WTC11 (cell line): Measurements from ENCODE around the gene TSPAN17. TPM values are rescaled to one million over a fixed set of nuclear protein-coding genes. Genes with fewer than 3 reads are reported as not detected.
A peak's percentile ranks its signal among the peaks of the same experiment; 100 is the strongest.

Experiments
- ATAC-seq: fragments of 200-7000 bp; cut with Tn5 transposase; 2 replicates; pipeline ENCODE4 v1.10.0; 2021; ENCODE audit warnings: mild to moderate bottlenecking, moderate library complexity
- CTCF ChIA-PET: fragments of 300-600 bp; sonication (Branson Sonifier 250); formaldehyde crosslinking; loops from one replicate; lab custom pipeline; 2021; ENCODE audit warnings: antibody characterized with exemption; lab: Charles Lee
- POLR2A ChIA-PET: fragments of 350-600 bp; sonication (Branson Sonifier 250); formaldehyde crosslinking; loops from one replicate; lab custom pipeline; 2021; ENCODE audit warnings: antibody characterized with exemption; lab: Charles Lee
- DNase-seq: peaks from one replicate; pipeline ENCODE4 v3.0.0; 2021; ENCODE audit warnings: low spot score
- H3K27ac Mint-ChIP-seq: 2 replicates; pipeline ENCODE4 v1.8.0; 2021; ENCODE audit warnings: mixed read lengths
- H3K27me3 Mint-ChIP-seq: 2 replicates; pipeline ENCODE4 v1.8.0; 2021; ENCODE audit warnings: low read depth, mild to moderate bottlenecking, moderate library complexity, mixed read lengths
- H3K36me3 Mint-ChIP-seq: 2 replicates; pipeline ENCODE4 v1.8.0; 2021; ENCODE audit warnings: mixed read lengths
- H3K4me1 Mint-ChIP-seq: 2 replicates; pipeline ENCODE4 v1.8.0; 2022; ENCODE audit warnings: mixed read lengths
- H3K4me3 Mint-ChIP-seq: 2 replicates; pipeline ENCODE4 v1.8.0; 2021; ENCODE audit warnings: mild to moderate bottlenecking, moderate library complexity, mixed read lengths
- H3K9me3 Mint-ChIP-seq: 2 replicates; pipeline ENCODE4 v1.8.0; 2021; ENCODE audit warnings: mixed read lengths
- ELF4 ChIP-seq: sonication (generic); formaldehyde crosslinking; IDR thresholded peaks from 2 replicates; pipeline ENCODE4 v1.8.1; 2022; ENCODE audit warnings: low read depth, mild to moderate bottlenecking, moderate library complexity, missing genetic modification reagents
- ETV6 ChIP-seq: sonication (generic); formaldehyde crosslinking; IDR thresholded peaks from 2 replicates; pipeline ENCODE4 v1.8.1; 2022; ENCODE audit warnings: mild to moderate bottlenecking, missing genetic modification reagents
- FOXP1 ChIP-seq: sonication (generic); formaldehyde crosslinking; IDR thresholded peaks from 2 replicates; pipeline ENCODE4 v1.8.0; 2022; ENCODE audit warnings: missing genetic modification reagents, mild to moderate bottlenecking, moderate library complexity, borderline replicate concordance
- GABPB1 ChIP-seq: sonication (generic); formaldehyde crosslinking; IDR thresholded peaks from 2 replicates; pipeline ENCODE4 v1.8.1; 2023; ENCODE audit warnings: mild to moderate bottlenecking, missing genetic modification reagents
- HMGA2 ChIP-seq: fragments of 250-450 bp; sonication (Bioruptor Pico); IDR thresholded peaks from 2 replicates; pipeline ENCODE4 v1.4.0; 2021; ENCODE audit warnings: mild to moderate bottlenecking, moderate library complexity
- JAZF1 ChIP-seq: fragments of 250-450 bp; sonication (Bioruptor Pico); IDR thresholded peaks from 2 replicates; pipeline ENCODE4 v1.9.0; 2021; ENCODE audit warnings: moderate library complexity, mild to moderate bottlenecking, inconsistent platforms
- KAT7 ChIP-seq: sonication (generic); formaldehyde crosslinking; IDR thresholded peaks from 2 replicates; pipeline ENCODE4 v1.8.1; 2023; ENCODE audit warnings: missing genetic modification reagents, mild to moderate bottlenecking, borderline replicate concordance
- NFATC4 ChIP-seq: fragments of 250-450 bp; sonication (Bioruptor Pico); IDR thresholded peaks from 2 replicates; pipeline ENCODE4 v1.9.0; 2021; ENCODE audit warnings: mild to moderate bottlenecking
- NR3C1 ChIP-seq: sonication (generic); formaldehyde crosslinking; conservative IDR thresholded peaks from 2 replicates; pipeline ENCODE4 v1.8.1; 2023; ENCODE audit warnings: low read depth, mild to moderate bottlenecking, missing genetic modification reagents
- OVOL2 ChIP-seq: fragments of 250-450 bp; sonication (Bioruptor Pico); IDR thresholded peaks from 2 replicates; pipeline ENCODE4 v1.9.0; 2021; ENCODE audit warnings: mild to moderate bottlenecking, borderline replicate concordance
- PRRX2 ChIP-seq: fragments of 250-450 bp; sonication (Bioruptor Pico); IDR thresholded peaks from 2 replicates; pipeline ENCODE4 v1.8.0; 2021; ENCODE audit warnings: mild to moderate bottlenecking
- SOX15 ChIP-seq: fragments of 250-450 bp; sonication (Bioruptor Pico); IDR thresholded peaks from 2 replicates; pipeline ENCODE4 v1.9.0; 2021; ENCODE audit warnings: mild to moderate bottlenecking
- ZNF121 ChIP-seq: sonication (generic); formaldehyde crosslinking; IDR thresholded peaks from 2 replicates; pipeline ENCODE4 v1.8.0; 2023; ENCODE audit warnings: missing genetic modification reagents
- ZNF263 ChIP-seq: sonication (generic); formaldehyde crosslinking; IDR thresholded peaks from 2 replicates; pipeline ENCODE4 v1.8.1; 2022; ENCODE audit warnings: low read depth, mild to moderate bottlenecking, moderate library complexity, missing genetic modification reagents
- total RNA-seq: library from RNA; stranded (reverse); gene quantifications from 3 replicates; pipeline ENCODE4 v1.2.3, GENCODE V29; 2021
- TF ChIP-seq, protein P1 (sequence below): fragments of 200-600 bp; IDR thresholded peaks from 2 replicates; pipeline ENCODE4 v1.8.0; 2022; ENCODE audit warnings: antibody characterized with exemption
- TF ChIP-seq, protein P2 (sequence below): fragments of 250-450 bp; sonication (Bioruptor Pico); IDR thresholded peaks from 2 replicates; pipeline ENCODE4 v1.8.0; 2021; ENCODE audit warnings: mild to moderate bottlenecking
- TF ChIP-seq, protein P3 (sequence below): sonication (generic); formaldehyde crosslinking; IDR thresholded peaks from 2 replicates; pipeline ENCODE4 v1.8.0; 2022; ENCODE audit warnings: missing genetic modification reagents
- TF ChIP-seq, protein P4 (sequence below): sonication (generic); formaldehyde crosslinking; IDR thresholded peaks from 2 replicates; pipeline ENCODE4 v1.8.1; 2023; ENCODE audit warnings: mild to moderate bottlenecking, moderate library complexity, missing genetic modification reagents
- TF ChIP-seq, protein P5 (sequence below): sonication (generic); formaldehyde crosslinking; IDR thresholded peaks from 2 replicates; pipeline ENCODE4 v1.8.1; 2023; ENCODE audit warnings: mild to moderate bottlenecking, missing genetic modification reagents, moderate library complexity
- TF ChIP-seq, protein P6 (sequence below): sonication (generic); formaldehyde crosslinking; IDR thresholded peaks from 2 replicates; pipeline ENCODE4 v1.8.0; 2023; ENCODE audit warnings: mild to moderate bottlenecking, missing genetic modification reagents

Gene TSPAN17
- total RNA-seq, 1 experiment from 2014 or later: 47.8 TPM

DNA sequence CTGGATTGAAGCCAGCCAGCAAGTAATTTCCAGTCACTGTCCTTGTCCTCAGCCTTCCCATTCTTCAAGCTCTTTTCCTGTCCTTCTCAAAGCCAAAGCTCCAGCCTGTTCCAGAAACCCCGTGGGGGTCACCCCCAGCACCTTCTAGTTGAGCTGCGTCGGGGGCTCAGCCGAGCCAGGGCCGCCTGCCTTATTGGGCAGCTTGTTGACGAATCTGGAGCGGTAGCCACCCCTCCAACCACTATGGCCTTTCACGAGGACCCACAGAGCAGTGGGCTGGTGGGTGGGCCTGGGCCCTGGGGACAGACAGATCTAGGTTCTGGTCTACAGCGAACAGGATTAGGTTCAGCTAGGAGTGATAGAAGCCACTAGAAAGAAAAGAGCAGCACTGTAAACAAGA is 47.3 kb downstream of the TSPAN17 start (continued):
- TF ChIP-seq, protein P1, sequence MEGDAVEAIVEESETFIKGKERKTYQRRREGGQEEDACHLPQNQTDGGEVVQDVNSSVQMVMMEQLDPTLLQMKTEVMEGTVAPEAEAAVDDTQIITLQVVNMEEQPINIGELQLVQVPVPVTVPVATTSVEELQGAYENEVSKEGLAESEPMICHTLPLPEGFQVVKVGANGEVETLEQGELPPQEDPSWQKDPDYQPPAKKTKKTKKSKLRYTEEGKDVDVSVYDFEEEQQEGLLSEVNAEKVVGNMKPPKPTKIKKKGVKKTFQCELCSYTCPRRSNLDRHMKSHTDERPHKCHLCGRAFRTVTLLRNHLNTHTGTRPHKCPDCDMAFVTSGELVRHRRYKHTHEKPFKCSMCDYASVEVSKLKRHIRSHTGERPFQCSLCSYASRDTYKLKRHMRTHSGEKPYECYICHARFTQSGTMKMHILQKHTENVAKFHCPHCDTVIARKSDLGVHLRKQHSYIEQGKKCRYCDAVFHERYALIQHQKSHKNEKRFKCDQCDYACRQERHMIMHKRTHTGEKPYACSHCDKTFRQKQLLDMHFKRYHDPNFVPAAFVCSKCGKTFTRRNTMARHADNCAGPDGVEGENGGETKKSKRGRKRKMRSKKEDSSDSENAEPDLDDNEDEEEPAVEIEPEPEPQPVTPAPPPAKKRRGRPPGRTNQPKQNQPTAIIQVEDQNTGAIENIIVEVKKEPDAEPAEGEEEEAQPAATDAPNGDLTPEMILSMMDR: no peak
- TF ChIP-seq KAT7 (no peak), OVOL2 (CRISPR knock-in tag) (no peak), NR3C1 (CRISPR knock-in tag) (no peak), FOXP1 (CRISPR knock-in tag) (no peak), ELF4 (CRISPR knock-in tag) (no peak)
- TF ChIP-seq, protein P2, sequence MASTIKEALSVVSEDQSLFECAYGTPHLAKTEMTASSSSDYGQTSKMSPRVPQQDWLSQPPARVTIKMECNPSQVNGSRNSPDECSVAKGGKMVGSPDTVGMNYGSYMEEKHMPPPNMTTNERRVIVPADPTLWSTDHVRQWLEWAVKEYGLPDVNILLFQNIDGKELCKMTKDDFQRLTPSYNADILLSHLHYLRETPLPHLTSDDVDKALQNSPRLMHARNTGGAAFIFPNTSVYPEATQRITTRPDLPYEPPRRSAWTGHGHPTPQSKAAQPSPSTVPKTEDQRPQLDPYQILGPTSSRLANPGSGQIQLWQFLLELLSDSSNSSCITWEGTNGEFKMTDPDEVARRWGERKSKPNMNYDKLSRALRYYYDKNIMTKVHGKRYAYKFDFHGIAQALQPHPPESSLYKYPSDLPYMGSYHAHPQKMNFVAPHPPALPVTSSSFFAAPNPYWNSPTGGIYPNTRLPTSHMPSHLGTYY (CRISPR knock-in tag): no peak
- TF ChIP-seq, all 79 proteins: peak for 0

DNA sequence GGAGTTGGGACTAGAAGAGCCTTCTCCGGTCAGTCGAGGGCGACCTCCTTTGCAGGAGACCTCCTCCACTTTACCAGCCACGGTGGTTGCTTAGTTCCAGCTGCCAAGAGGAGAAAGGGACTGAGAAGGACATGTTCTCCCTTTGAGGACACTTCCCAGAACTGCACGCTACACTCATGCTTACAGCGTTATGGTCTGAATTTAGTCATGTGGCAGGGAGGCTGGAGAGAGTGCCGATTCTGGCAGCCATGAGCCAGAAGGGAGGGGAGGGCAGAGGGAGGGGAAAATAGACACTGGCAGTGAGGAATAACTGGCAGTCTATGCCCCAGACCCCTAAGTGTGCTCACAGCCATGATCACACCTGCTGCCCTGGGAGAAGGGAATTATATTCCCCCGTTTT is 47.8 kb downstream of the TSPAN17 start:
- Mint-ChIP-seq H3K27ac (no peak overlapping the region), H3K9me3 (no peaks in the 10 kb centered on the region), H3K4me3 (no peak overlapping the region), H3K36me3 (no peaks in the 10 kb centered on the region), H3K4me1 (peaks cover 77% of the 10 kb centered on the region), H3K27me3 (peaks cover 7% of the 10 kb centered on the region)
- CTCF ChIA-PET: interaction anchor here (1.3 to 14.2 kb wide), 3 partner anchors 19 to 36 kb away, joined by 3 to 233 read pairs (median 8); no protein-coding TSS in a partner anchor
- ATAC-seq: no peak
- DNase-seq: no peak
- POLR2A ChIA-PET: no interaction called here
- TF ChIP-seq PRRX2 (CRISPR knock-in tag): no peak
- no peak for TF ChIP-seq HMGA2 (CRISPR knock-in tag)
- TF ChIP-seq, protein P3, sequence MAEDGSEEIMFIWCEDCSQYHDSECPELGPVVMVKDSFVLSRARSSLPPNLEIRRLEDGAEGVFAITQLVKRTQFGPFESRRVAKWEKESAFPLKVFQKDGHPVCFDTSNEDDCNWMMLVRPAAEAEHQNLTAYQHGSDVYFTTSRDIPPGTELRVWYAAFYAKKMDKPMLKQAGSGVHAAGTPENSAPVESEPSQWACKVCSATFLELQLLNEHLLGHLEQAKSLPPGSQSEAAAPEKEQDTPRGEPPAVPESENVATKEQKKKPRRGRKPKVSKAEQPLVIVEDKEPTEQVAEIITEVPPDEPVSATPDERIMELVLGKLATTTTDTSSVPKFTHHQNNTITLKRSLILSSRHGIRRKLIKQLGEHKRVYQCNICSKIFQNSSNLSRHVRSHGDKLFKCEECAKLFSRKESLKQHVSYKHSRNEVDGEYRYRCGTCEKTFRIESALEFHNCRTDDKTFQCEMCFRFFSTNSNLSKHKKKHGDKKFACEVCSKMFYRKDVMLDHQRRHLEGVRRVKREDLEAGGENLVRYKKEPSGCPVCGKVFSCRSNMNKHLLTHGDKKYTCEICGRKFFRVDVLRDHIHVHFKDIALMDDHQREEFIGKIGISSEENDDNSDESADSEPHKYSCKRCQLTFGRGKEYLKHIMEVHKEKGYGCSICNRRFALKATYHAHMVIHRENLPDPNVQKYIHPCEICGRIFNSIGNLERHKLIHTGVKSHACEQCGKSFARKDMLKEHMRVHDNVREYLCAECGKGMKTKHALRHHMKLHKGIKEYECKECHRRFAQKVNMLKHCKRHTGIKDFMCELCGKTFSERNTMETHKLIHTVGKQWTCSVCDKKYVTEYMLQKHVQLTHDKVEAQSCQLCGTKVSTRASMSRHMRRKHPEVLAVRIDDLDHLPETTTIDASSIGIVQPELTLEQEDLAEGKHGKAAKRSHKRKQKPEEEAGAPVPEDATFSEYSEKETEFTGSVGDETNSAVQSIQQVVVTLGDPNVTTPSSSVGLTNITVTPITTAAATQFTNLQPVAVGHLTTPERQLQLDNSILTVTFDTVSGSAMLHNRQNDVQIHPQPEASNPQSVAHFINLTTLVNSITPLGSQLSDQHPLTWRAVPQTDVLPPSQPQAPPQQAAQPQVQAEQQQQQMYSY: no peak
- TF ChIP-seq SOX15: no peak
- TF ChIP-seq NFATC4 (CRISPR knock-in tag): no peak
- TF ChIP-seq GABPB1 (CRISPR knock-in tag): no peak
- no peak for TF ChIP-seq ZNF263 (CRISPR knock-in tag)
- no peak for TF ChIP-seq JAZF1 (CRISPR knock-in tag)

DNA sequence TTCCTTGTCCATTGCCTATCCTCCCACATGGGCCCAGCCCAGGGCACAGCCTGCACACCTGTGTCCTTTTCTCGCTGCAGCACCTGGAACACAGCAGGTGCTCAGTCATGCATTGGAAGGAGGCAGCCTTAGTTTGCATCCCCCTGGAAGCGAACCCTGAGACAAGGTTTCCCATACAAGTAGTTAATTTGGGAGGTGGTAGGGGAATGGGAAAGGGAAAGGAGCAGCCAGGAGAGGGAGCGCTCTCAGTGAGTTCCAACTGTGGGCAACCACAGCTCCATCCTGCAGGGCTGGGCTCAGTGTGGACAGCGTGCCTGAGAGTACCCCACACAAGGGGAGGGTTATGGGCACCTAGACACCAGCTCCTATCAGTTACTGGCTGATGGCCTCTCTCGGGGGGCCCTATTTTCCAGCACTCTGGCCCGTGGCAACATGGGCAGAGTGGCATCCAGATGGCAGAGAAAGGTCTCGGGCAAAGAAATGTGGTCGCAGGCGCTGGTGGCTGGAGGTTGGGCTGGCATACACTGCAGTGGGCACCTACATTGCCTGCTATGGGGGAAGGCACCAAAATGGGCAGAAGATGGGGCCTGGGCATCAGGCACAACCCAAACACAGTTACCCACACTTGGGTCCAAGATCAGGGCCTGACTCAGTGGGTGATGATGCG is 50.1 kb downstream of the TSPAN17 start:
- peak overlapping the region; percentile 87 for H3K27ac Mint-ChIP-seq
- POLR2A ChIA-PET: interaction anchor here (0.6 to 1.7 kb wide), 3 partner anchors 10 to 275 kb away, joined by 4 to 5 read pairs (median 5); no protein-coding TSS in a partner anchor
- H3K4me1 Mint-ChIP-seq: peaks cover 77% of the 10 kb centered on the region
- no peaks in the 10 kb centered on the region for H3K36me3 Mint-ChIP-seq
- no peak for DNase-seq
- H3K27me3 Mint-ChIP-seq: peaks cover 7% of the 10 kb centered on the region
- H3K9me3 Mint-ChIP-seq: no peaks in the 10 kb centered on the region
- ATAC-seq: peak; percentile 29
- TF ChIP-seq, protein P4, sequence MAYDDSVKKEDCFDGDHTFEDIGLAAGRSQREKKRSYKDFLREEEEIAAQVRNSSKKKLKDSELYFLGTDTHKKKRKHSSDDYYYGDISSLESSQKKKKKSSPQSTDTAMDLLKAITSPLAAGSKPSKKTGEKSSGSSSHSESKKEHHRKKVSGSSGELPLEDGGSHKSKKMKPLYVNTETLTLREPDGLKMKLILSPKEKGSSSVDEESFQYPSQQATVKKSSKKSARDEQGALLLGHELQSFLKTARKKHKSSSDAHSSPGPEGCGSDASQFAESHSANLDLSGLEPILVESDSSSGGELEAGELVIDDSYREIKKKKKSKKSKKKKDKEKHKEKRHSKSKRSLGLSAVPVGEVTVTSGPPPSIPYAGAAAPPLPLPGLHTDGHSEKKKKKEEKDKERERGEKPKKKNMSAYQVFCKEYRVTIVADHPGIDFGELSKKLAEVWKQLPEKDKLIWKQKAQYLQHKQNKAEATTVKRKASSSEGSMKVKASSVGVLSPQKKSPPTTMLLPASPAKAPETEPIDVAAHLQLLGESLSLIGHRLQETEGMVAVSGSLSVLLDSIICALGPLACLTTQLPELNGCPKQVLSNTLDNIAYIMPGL: no peak
- TF ChIP-seq ETV6 (CRISPR knock-in tag) (peak; percentile 1; the same call in 1 of the 2 replicates), ZNF121 (CRISPR knock-in tag) (peak; percentile 74)
- TF ChIP-seq, protein P5, sequence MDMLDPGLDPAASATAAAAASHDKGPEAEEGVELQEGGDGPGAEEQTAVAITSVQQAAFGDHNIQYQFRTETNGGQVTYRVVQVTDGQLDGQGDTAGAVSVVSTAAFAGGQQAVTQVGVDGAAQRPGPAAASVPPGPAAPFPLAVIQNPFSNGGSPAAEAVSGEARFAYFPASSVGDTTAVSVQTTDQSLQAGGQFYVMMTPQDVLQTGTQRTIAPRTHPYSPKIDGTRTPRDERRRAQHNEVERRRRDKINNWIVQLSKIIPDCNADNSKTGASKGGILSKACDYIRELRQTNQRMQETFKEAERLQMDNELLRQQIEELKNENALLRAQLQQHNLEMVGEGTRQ: 0 out of 2 replicates have a peak, but pooled peaks have one; percentile 7
- TF ChIP-seq, protein P6, sequence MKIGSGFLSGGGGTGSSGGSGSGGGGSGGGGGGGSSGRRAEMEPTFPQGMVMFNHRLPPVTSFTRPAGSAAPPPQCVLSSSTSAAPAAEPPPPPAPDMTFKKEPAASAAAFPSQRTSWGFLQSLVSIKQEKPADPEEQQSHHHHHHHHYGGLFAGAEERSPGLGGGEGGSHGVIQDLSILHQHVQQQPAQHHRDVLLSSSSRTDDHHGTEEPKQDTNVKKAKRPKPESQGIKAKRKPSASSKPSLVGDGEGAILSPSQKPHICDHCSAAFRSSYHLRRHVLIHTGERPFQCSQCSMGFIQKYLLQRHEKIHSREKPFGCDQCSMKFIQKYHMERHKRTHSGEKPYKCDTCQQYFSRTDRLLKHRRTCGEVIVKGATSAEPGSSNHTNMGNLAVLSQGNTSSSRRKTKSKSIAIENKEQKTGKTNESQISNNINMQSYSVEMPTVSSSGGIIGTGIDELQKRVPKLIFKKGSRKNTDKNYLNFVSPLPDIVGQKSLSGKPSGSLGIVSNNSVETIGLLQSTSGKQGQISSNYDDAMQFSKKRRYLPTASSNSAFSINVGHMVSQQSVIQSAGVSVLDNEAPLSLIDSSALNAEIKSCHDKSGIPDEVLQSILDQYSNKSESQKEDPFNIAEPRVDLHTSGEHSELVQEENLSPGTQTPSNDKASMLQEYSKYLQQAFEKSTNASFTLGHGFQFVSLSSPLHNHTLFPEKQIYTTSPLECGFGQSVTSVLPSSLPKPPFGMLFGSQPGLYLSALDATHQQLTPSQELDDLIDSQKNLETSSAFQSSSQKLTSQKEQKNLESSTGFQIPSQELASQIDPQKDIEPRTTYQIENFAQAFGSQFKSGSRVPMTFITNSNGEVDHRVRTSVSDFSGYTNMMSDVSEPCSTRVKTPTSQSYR (CRISPR knock-in tag): 0 out of 2 replicates have a peak, but pooled peaks have one; percentile 56
- peak overlapping the region; percentile 46 for H3K4me3 Mint-ChIP-seq
- CTCF ChIA-PET: interaction anchor here (0.8 to 14.2 kb wide), 32 partner anchors 10 to 414 kb away, joined by 3 to 233 read pairs (median 4); no protein-coding TSS in a partner anchor
